ENCODE results near the gene CDH24.

Gene CDH24

DNA sequence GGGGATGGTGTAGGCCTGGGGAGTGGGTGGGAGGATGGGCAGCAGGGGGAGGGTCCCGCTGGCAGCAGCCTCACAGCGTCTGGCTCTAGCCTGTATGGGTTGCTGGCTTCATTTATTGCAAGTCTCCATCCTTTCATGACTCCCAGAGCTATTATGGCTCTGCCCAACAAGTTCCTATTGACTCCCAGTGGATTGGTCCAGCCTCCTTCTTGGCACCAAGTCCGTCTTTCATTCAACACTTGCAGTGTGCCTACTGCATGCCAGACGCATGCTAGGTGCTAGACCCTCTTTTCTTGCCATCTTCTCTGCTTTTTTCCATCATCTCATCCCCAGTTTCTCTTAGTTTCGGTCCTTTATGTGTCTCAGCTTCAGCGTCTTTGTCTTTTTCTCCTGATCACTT, 14.2 kb downstream of the CDH24 start:
- DNase-seq (ENCODE audit: low read depth), result no peak

DNA sequence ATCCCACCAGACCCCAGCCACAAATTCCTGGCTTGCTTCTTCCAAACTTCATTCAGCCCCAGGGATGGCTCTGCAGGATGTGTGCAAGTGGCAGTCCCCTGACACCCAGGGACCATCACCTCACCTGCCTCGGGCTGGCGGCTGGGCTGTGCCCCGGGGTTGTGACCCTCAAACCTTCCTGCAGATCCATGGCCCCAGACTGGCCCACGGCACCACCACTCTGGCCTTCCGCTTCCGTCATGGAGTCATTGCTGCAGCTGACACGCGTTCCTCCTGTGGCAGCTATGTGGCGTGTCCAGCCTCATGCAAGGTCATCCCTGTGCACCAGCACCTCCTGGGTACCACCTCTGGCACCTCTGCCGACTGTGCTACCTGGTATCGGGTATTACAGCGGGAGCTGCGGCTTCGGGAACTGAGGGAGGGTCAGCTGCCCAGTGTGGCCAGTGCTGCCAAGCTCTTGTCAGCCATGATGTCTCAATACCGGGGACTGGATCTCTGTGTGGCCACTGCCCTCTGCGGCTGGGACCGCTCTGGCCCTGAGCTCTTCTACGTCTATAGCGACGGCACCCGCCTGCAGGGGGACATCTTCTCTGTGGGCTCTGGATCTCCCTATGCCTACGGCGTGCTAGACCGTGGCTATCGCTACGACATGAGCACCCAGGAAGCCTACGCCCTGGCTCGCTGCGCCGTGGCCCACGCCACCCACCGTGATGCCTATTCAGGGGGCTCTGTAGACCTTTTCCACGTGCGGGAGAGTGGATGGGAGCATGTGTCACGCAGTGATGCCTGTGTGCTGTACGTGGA, 15.0 kb downstream of the CDH24 start, which contains the start of gene PSMB11:
Gene PSMB11 (plus strand): TSS at position 51 of the 804 bp plus-strand sequence. CDS start 14 bp downstream, at position 65.
- DNase-seq (ENCODE audit: low read depth), result no peak

- no peak for DNase-seq (ENCODE audit: low read depth)
These were observed 15.6 kb downstream of the CDH24 start for GRCh38 chr14:23041729-23042128.

- no peak for DNase-seq (ENCODE audit: low read depth)
These were observed 17.2 kb downstream of the CDH24 start for GRCh38 chr14:23040100-23040499.

GRCh38 chr14:23035303-23036144, 21.8 kb downstream of the CDH24 start:
- DNase-seq (ENCODE audit: low read depth), result no peak

DNA sequence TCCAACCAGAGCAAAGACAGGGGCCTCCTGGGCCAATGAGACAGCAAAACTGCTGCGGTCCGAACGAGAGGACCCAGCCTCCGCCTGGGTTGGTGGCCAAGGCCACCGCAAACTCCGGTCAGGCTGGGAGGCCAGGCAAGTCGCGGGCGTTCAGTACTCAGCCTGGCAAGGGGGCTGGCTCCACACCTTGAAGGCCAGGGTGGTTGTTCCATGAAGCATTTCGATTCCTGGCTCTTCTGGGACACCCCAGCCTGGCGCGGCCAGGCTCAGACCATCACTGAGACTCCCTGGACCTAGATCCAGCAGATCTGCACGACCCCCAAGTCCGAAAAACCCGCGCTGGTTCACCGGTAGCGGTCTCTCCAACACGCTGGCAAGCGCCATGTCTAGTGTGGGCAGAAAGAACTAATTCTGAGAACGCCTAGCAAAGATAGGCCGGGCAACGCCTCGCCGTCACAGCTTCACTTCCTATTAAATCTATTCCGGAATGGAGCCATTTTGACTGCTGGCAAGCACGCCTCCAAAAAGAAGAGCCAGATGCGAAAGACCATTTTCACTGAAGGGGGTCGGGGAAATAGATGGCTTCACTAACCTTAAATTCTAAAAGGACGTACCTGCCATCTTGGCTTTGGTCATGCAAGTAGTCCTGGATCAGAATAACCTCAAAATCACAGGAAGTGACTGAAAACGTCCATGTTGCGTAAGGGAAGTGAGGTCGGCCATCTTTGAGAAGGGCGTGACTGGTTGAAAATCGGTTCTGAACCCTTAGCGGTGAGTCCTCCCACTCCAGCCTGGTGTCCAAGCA, 22.6 kb downstream of the CDH24 start, which contains the start of gene PSMB5:
Gene PSMB5 (minus strand): TSS at position 403 of the 805 bp plus-strand sequence. CDS start 19 bp downstream, at position 384.
- peak; percentile 93 for DNase-seq (ENCODE audit: low read depth)

DNA sequence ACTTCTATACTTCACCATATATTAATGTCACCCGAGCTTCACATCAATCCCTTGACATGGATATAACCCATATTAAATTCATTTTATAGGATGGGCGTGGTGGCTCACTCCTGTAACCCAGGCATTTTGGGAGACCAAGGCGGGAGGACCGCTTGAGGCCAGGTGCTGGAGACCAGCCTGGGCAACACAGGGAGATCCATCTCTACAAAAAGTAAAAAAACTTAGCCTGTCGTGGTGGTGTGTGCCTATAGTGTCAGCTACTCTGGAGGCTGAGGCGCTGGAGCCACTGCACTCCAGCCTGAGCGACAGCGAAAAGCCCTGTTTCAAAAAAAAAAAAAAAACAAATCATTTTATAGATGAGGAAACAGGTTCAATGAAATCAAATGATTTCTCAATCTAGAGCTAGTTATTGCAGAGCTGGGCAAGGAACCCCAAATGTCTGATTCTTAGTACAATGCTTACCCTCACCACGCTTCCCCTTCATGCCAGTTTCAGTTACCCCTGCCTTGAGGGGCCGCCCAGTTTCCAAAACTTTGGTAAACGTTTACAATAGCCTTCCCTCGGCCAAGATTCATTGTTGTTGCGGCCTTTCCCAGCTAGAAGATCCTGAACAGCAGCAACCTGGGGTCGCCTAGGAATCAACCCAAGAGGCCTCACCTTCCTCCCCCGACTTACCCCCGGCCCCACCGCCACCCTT, 23.4 kb downstream of the CDH24 start:
- DNase-seq (ENCODE audit: low read depth), result no peak

GRCh38 chr14:23033251-23033727, 24.0 kb downstream of the CDH24 start:
- no peak for DNase-seq (ENCODE audit: low read depth)

- no peak for DNase-seq (ENCODE audit: low read depth)
These were observed 26.4 kb downstream of the CDH24 start for GRCh38 chr14:23030936-23031335.

- no peak for DNase-seq (ENCODE audit: low read depth)
These were observed 28.5 kb downstream of the CDH24 start for GRCh38 chr14:23028799-23029198.

- DNase-seq (ENCODE audit: low read depth), result no peak
These were observed 32.0 kb downstream of the CDH24 start for GRCh38 chr14:23025151-23025814.

DNA sequence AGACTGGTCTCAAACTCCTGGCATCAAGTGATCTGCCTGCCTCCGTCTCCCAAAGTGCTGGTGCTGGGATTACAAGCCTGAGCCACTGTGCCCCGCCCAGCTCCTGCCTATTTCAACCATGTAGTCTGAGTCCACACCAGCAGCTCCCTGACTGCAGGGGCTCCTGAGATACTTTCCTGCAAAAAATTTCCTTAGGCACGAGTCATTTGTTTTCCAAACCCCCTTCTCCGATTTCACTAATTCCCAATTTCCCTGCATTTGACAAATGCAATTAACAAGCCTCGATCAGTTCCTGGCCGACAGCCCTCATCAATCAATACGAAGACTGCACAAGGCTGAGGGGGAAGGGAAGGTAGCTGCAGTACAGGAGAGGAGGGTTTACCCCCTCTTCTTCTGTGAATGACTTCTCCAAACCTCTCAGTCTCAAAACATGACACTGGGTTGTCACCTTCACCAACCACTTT, 32.7 kb downstream of the CDH24 start:
- no peak for DNase-seq (ENCODE audit: low read depth)

DNA sequence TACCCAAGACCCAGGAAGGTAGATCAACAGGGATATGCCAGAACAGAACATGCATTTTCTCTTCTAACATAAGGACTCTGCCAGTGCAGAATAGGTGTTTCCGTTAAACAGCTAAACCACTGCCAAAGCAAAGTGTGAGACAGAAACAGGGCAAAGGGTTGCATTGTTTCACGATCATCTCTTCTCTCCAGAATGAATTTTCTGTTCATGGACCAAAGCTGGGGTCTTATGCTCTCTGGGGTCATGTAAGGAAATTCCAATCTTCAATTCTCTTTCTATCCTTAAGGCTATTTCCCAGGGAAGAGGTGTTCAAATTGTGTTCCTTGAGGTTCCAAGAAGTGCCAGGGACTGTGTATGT, 33.5 kb downstream of the CDH24 start:
- no peak for DNase-seq (ENCODE audit: low read depth)

- DNase-seq (ENCODE audit: low read depth), result no peak
These were observed 34.1 kb downstream of the CDH24 start for GRCh38 chr14:23023022-23023794.

- no peak for DNase-seq (ENCODE audit: low read depth)
These were observed 35.4 kb downstream of the CDH24 start for GRCh38 chr14:23021889-23022442.

GRCh38 chr14:23021434-23021833, 35.9 kb downstream of the CDH24 start:
- no peak for DNase-seq (ENCODE audit: low read depth)

- no peak for DNase-seq (ENCODE audit: low read depth)
These were observed 36.9 kb downstream of the CDH24 start for GRCh38 chr14:23020143-23021128.

DNA sequence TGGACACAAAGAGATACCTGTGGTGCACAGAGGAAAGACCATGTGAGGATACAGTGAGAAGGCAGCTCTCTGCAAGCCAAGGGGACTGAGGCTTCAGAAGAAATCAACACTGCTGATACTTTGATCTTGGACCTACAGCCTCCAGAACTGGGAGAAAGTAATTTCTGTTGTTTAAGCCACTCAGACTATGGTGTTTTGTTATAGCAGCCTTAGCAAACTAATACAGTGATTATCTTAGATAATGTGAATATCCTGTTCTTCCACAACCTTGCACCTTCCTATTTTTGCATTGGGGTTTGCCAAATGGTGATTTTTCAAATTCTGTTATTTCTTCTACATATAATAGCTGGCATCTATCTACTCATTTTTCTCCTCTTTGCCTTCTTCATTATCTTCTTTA, 39.2 kb downstream of the CDH24 start:
- no peak for DNase-seq (ENCODE audit: low read depth)

All from fibroblast of gingiva (primary cell).